Neuron (in vitro differentiated cells): Measurements from ENCODE around the gene RPUSD4.

ENCODE experiments used
- H2AFZ ChIP-seq: one replicate; pipeline ENCODE4 v1.6.1; 2013; ENCODE audit warnings: low read depth, mild to moderate bottlenecking, inconsistent platforms, low read length, moderate library complexity
- H3K27me3 ChIP-seq: one replicate; pipeline ENCODE4 v1.6.1; 2013; ENCODE audit warnings: low read length; ENCODE audit not compliant: insufficient read depth
- H3K36me3 ChIP-seq: one replicate; pipeline ENCODE4 v1.6.1; 2013; ENCODE audit warnings: low read length; ENCODE audit not compliant: insufficient read depth
- H3K4me1 ChIP-seq: one replicate; pipeline ENCODE4 v1.6.1; 2013; ENCODE audit warnings: low read length; ENCODE audit not compliant: insufficient read depth
- H3K4me3 ChIP-seq: 2 replicates; pipeline ENCODE4 v1.5.1; 2013; ENCODE audit warnings: mild to moderate bottlenecking, low read length, moderate library complexity
- H3K9me3 ChIP-seq: one replicate; pipeline ENCODE4 v1.6.1; 2013; ENCODE audit warnings: low read length

Gene RPUSD4

DNA sequence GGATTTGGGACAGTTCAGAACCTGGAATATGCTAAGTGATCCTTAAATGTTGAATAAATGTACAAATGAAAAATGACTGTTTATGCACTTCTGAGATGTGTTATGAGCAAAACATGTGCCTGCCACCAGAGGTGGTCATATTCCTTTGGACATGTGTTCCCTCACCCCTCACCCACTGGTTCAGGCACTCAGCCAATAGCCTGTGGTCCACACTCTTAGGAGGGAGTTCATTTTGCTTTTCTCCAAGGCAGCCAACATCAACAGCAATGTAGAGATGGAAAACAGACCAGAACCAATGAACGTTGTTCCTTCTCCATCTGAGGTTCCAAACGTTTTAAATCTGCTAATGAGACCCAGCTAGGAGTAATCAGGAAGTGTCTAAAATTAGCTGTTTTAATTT, 44.0 kb downstream of the RPUSD4 start:
- Histone ChIP-seq H3K27me3 (peaks cover 61% of the 10 kb centered on the region), H3K36me3 (no peaks in the 10 kb centered on the region)

DNA sequence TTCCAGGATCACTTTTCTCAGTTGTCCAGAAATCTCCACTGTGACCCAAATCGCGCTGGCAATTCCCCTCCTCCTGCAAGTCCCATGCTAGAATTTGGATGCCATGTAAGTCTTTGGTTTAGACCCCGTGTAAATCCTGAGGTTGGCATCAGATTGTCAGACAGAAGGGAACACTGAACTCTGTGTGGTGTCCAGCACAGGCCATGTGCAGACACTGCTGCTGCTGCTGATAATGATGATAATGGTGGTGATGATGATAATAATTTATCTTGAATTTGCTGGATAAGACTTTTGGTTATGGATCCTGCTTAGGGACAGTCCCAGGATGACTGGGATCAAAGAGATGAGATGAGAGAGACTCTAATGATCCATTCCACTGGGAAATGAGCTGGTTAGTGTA, 45.0 kb downstream of the RPUSD4 start:
- Histone ChIP-seq H3K4me1 (peaks cover 7% of the 10 kb centered on the region), H3K9me3 (peaks cover 2% of the 10 kb centered on the region), H2AFZ (no peak overlapping the region), H3K27me3 (peaks cover 59% of the 10 kb centered on the region), H3K4me3 (no peak overlapping the region), H3K36me3 (no peaks in the 10 kb centered on the region)

More for the DNA sequence above, 44.0 kb downstream of the RPUSD4 start:
- Histone ChIP-seq H3K4me3 (no peak overlapping the region), H2AFZ (no peak overlapping the region), H3K4me1 (peaks cover 7% of the 10 kb centered on the region), H3K9me3 (peaks cover 2% of the 10 kb centered on the region)

DNA sequence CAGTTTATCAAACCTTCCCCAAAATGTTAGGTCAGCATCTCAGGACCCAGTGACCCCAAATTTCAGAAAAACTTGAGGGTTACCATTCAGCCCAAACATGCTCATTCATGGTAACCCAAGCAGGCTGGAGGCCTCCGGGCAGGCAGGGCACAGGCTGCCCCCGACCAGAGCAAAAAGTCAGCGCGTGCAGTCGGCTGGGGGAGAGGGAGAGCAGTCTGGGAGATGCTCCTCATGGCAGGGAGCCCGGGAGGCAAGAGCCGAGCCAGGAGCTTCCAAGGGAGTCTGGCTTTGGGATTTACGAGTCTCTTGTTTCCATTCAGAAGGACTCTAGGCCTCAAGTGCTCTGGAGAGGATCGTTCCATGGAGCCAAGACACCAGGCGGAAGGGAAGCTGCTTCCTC, 45.7 kb downstream of the RPUSD4 start:
- no peak overlapping the region for H3K4me3 ChIP-seq
- no peak overlapping the region for H2AFZ ChIP-seq
- peaks cover 2% of the 10 kb centered on the region for H3K9me3 ChIP-seq
- peaks cover 66% of the 10 kb centered on the region for H3K27me3 ChIP-seq
- no peaks in the 10 kb centered on the region for H3K36me3 ChIP-seq
- peaks cover 7% of the 10 kb centered on the region for H3K4me1 ChIP-seq

DNA sequence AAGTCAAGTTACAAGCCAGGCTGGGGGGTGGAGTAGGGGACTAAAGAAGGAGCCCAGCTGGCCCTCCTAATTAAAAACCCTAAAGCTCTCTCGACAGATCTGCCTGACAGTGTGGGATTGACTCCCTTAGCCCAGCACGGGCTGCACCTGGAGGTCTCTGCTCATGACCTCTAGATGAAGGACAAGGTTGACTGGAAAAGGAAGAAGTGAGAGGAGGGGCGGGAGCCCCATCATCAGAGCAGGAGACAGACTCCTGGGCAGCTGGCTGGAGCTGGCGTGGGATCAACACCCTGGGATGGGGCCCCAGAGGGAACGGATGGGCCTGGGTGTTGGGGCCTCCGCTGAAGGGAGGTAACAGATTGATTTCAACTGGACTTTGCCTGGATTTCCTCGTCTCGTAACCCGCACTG, 46.1 kb downstream of the RPUSD4 start:
- H3K4me1 ChIP-seq = peaks cover 8% of the 10 kb centered on the region
- peaks cover 70% of the 10 kb centered on the region for H3K27me3 ChIP-seq
- no peak overlapping the region for H2AFZ ChIP-seq
- no peak overlapping the region for H3K4me3 ChIP-seq
- no peaks in the 10 kb centered on the region for H3K36me3 ChIP-seq
- peaks cover 2% of the 10 kb centered on the region for H3K9me3 ChIP-seq

DNA sequence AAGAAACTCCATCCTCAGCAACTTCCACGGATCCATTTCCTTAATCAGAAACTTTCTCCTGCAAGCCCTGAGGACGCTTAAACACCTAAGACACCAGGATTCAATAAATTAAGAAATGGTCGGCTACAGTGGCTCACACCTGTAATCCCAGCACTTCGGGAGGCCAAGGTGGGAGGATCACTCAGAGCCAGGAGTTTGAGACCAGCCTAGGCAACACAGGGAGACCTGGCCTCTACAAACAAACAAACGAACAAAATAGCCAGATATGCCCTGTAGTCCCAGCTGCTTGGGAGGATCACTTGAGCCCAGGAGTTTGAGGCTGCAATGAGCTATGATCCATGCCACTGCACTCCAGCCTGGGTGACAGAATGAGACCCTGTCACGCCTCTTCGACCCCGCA, 46.7 kb downstream of the RPUSD4 start:
- no peaks in the 10 kb centered on the region for H3K36me3 ChIP-seq
- H2AFZ ChIP-seq = no peak overlapping the region
- no peak overlapping the region for H3K4me3 ChIP-seq
- peaks cover 2% of the 10 kb centered on the region for H3K9me3 ChIP-seq
- H3K27me3 ChIP-seq = peaks cover 74% of the 10 kb centered on the region
- peaks cover 14% of the 10 kb centered on the region for H3K4me1 ChIP-seq

DNA sequence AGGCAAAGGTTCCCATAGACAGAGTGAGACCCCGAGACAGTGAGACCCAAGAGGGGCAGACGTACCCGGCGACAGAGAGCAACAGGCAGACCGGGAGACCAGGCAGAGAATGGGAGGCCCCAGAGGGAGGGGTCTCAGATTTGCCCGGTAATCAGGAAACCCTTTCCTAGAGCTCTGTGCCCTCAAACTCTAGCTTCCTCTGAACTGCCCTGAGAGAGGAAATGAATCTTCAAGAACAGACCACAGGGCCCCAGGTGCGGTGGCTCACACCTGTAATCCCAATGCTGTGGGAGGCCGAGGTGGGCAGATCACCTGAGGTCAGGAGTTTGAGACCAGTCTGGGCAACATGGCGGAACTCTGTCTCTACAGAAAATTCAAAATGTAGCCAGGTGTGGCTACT, 47.7 kb downstream of the RPUSD4 start:
- H3K27me3 ChIP-seq = peaks cover 84% of the 10 kb centered on the region
- H3K4me3 ChIP-seq = no peak overlapping the region
- H2AFZ ChIP-seq = no peak overlapping the region
- H3K4me1 ChIP-seq = peaks cover 19% of the 10 kb centered on the region
- no peaks in the 10 kb centered on the region for H3K36me3 ChIP-seq
- peaks cover 2% of the 10 kb centered on the region for H3K9me3 ChIP-seq

DNA sequence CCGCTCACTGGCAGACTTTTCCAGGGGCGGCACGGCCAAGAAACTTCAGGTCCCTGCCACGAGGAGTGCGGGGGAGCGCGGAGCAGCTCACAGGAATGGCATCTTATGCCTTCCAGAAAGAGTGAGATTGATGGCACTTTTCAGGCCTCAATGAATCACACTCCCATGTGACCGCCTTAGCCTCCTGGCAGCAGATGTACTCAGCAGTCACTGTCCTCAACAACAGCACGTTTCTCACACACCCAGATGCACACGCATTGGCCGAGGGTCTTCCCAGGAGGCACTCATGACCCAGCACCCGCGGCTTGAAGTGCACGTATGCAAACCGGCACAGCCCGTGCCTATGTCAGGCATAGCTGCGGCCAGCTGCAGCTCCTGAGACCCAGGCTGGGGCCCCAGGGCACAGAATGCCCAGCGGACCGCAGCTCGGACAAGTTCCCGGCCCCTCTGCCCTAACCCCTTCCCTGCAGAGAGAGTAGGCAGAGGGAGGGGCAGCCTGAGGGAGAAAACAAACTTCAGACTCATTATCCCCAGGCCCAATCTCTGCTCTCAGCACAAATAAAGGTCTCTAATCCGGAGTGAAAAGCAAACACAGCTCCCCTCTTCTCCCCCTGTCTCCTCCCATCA, 48.3 kb downstream of the RPUSD4 start:
- no peaks in the 10 kb centered on the region for H3K36me3 ChIP-seq
- no peak overlapping the region for H2AFZ ChIP-seq
- H3K4me1 ChIP-seq = peaks cover 19% of the 10 kb centered on the region
- H3K27me3 ChIP-seq = peaks cover 85% of the 10 kb centered on the region
- no peak overlapping the region for H3K4me3 ChIP-seq
- peaks cover 2% of the 10 kb centered on the region for H3K9me3 ChIP-seq

DNA sequence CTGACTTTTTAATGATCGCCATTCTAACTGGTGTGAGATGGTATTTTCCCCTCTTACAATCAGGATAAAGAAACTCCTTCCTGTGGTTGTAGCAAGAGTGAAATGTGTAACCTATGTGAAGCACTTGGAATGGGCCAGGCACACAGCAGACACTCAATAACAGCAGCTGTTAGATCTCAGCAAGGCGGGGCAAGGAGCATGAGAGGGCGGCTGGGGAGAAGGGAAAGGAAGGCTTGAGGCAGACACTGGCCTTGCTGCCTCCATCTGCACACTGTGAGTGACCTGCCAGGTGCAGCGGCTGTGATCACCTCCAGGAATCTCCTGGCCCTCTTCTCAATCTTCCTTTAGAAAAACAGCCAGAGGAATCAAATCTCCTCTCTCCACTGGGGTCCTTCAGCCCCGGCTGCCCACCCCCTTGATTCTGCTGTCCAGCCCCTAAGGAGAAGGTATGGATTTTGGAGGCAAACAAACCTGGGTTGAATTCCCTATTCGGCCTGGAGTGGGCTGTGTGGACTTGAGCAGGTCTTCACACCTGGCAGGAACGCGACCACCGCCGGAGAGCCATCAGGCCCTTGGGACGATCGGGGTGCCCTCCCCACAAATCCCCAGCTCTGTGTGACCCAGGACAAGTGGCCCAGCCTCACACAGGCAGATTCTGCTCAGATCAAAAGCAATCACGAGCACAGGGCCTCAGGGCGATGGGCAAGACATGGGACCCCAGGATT, 49.0 kb downstream of the RPUSD4 start:
- Histone ChIP-seq H3K4me1 (peaks cover 19% of the 10 kb centered on the region), H2AFZ (no peak overlapping the region), H3K27me3 (peaks cover 84% of the 10 kb centered on the region), H3K9me3 (peaks cover 2% of the 10 kb centered on the region), H3K4me3 (no peak overlapping the region), H3K36me3 (no peaks in the 10 kb centered on the region)

DNA sequence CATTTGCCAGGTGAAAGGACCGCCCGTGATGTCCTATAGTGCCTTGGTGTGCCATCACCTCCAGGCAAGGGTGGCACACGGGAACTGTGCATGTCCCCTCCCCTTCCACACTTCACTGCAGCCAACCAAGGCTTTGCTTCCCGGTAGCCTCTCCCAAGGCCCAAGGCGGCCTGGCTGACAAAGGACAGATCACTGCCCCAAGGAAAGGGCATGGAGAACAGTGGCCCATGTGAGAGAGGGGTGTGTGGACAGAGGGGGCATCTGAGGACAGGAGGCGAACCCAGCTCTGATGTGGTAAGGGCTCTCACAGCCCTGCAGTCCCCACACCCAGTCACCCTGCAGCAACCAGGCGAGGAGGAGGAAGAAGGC, 50.4 kb downstream of the RPUSD4 start:
- Histone ChIP-seq H3K36me3 (no peaks in the 10 kb centered on the region), H3K4me3 (no peak overlapping the region), H3K27me3 (peaks cover 81% of the 10 kb centered on the region), H3K9me3 (no peaks in the 10 kb centered on the region), H2AFZ (no peak overlapping the region), H3K4me1 (peaks cover 19% of the 10 kb centered on the region)

DNA sequence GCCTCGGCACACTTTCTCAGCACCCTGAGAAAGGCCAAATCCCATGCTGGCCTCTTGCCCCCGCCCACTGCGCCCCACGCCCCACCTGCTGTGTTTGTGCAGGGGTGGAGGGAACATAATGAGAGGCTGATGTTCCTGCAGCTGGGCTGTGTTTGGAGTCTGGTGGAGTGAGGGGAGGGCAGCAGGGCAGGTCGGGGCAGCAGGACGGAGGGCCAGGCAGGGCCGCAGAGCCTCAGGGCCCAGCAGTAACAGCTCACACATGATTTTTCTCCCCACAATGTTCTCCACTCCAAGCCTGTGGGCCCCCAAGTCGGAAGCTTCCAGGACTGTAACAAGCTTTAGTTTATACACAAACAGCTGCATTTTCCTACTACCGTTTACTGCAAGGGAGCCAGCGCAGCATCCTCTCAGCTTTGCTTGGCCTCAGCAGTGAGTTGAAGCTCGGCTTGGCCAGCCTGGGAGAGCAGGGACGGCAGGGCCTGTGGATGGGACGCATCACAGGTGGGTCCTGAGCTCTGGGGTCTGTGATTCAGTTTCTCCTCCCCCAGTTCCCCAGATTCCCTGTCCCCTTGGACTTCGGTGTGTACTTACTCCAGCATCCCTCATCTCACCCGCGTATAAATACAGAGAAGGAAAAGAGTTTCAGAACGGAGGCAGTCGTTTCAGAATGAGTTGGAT, 51.0 kb downstream of the RPUSD4 start:
- H2AFZ ChIP-seq = no peak overlapping the region
- H3K4me3 ChIP-seq = no peak overlapping the region
- no peaks in the 10 kb centered on the region for H3K36me3 ChIP-seq
- no peaks in the 10 kb centered on the region for H3K9me3 ChIP-seq
- H3K4me1 ChIP-seq = peaks cover 19% of the 10 kb centered on the region
- H3K27me3 ChIP-seq = peaks cover 81% of the 10 kb centered on the region

DNA sequence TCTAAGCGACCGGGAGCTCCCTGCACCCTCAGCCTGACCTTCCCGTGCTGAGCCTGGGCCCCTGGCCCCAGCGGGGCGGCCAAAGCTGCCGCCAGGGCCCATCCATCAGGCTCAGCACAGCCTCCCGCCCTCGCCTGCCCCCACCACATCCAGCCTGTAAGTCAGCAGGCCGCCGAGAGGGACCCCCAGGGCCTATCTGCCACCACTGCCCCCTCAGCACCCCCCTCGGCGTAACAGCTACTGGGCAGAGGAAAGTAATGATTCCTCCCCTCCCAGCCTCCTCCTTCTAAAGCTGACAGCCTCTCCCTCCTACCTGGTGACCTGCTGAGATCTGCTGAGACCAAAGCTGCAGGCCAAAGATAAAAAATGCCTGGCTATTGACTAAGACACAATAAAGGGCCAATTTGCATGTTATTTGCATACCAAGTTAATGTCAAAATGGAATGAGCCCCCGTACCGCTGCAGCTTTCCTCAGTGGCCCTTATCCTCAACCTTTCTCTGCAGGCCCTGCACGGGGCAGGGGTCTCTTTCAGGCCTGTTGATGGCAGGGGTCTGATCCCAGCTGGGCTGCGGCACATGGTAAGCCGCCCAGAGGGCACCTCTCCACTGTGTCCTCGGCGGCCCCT, 51.6 kb downstream of the RPUSD4 start:
- Histone ChIP-seq H3K27me3 (peaks cover 82% of the 10 kb centered on the region), H2AFZ (no peak overlapping the region), H3K4me3 (no peak overlapping the region), H3K36me3 (no peaks in the 10 kb centered on the region), H3K4me1 (peaks cover 19% of the 10 kb centered on the region), H3K9me3 (no peaks in the 10 kb centered on the region)

DNA sequence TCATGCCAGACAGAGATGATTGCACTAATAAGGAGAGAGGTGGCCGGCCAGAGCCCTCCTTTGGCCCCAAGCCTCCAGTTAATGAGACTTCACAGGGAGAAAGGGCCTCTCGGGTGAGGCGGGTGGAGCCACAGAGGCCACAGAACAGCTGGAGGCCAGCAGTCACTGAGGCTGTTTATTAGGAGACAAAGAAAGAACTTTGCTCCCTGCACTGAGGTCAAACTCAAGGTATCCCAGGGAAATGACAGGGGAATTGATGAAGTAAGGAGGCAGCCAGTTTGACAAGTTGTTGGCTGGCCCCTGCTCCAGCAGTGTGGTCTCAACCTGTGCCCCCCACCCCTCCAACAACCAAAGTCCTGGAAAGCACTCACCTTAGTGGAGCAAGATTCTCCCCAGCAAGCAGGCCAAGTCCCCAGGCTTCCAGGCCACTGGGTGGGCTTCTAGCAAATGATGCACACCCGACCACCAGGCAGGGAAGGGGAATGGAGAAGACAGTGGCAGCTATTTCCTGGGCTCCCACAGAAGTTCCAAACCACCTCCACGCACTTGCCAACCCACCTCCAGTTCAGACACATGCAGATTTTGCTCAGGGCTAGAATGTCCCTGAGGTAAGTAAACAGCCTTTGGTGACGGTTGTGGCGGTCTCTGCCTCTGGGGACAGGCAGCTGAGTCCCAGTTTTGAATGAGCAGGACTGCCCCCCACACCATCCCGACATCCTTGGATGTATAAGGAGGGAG, 53.2 kb downstream of the RPUSD4 start:
- peaks cover 85% of the 10 kb centered on the region for H3K27me3 ChIP-seq

More for the DNA sequence above, 53.2 kb downstream of the RPUSD4 start:
- peaks cover 3% of the 10 kb centered on the region for H3K9me3 ChIP-seq
- peaks cover 18% of the 10 kb centered on the region for H3K4me1 ChIP-seq
- H3K36me3 ChIP-seq = no peaks in the 10 kb centered on the region
- no peak overlapping the region for H3K4me3 ChIP-seq
- no peak overlapping the region for H2AFZ ChIP-seq
